Ammon's horn (tissue), 1 donor: Measurements from ENCODE around the gene DNASE2.
"Not testable (repeated sequence)": the region's sequence is repeated elsewhere in the genome, so short reads cannot be mapped to it uniquely, and the experiment has no call there.

Source experiments
- DNase-seq: peaks from one replicate; pipeline ENCODE4 v3.0.0-alpha.2; 2016; ENCODE audit warnings: low spot score

Gene DNASE2

GRCh38 chr19:12864721-12865715 lies 16.2 kb downstream of the DNASE2 start:
- DNase-seq = no peak

DNA sequence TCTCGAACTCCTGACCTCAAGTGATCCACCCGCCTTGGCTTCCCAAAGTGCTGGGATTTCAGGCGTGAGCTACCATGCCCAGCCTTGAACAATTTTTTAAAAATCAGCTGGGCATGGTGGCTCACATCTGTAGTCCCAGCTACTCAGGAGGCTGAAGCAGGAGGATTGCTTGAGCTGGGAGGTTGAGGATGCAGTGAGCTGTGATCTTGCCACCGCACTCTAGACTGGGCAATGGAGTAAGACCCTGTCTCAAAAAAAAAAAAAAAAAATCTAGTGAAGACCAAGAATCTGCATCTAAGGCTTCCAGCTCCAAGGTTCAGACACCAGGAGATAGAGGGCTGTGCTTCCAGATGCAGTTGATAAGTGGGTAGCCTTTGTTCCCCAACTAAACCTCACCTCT lies 17.1 kb downstream of the DNASE2 start:
- no peak for DNase-seq

GRCh38 chr19:12859546-12859945 lies 21.7 kb downstream of the DNASE2 start:
- DNase-seq = no peak

- no peak for DNase-seq
Measured at GRCh38 chr19:12858041-12858928, 23.0 kb downstream of the DNASE2 start.

GRCh38 chr19:12856653-12857052 lies 24.6 kb downstream of the DNASE2 start:
- DNase-seq = no peak

GRCh38 chr19:12847159-12848139 lies 33.8 kb downstream of the DNASE2 start:
- DNase-seq = peak; percentile 80

DNA sequence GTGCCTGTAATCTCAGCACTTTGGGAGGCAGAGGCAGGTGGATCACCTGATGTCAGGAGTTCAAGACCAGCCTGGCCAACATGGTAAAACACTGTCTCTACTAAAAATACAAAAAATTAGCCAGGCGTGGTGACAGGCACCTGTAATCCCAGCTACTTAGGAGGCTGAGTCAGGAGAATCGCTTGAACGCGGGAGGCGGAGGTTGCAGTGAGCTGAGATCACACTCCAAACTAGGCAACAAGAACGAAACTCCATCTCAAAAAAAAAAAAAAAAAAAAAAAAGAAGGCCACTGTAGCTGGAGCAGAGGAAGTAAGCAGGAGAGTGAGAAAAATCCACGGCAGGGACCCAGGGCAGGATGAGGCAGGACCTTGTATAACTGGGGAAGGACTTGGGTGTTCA lies 34.6 kb downstream of the DNASE2 start:
- DNase-seq = not testable (repeated sequence)

DNA sequence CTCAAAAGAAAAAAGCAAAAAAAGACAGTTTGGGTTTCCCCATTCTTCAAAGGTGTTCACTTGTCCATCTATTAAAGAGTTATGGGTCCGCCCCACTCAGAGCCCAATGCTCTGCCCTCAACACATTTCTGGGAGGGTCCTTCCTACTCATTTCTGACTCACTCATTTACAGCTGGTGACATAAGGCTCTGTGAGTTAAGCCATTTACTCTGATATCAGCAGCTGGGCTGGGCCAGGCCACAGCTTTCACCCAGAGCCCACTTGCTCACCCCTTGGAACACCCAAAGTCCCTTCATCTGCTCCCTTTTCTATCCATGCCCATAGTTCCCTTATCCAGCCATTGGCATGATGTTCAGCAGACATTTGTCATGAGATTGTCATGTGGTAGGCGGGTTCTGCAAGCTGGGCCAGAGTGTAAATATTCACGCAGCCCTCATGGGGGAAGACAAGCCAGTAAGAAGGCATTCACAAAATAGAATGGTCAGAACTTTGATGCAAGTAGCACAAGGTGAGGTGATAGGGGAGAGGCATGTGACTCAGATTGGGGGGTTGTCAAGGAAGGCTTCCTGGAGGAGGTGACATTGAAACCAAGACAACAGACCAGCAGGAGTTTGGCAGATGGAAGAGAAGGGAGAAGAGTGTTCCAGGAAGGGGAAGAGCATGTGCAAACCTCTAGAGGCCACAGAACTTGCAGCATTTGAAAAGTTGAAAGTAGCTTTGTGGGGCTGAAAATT lies 37.1 kb downstream of the DNASE2 start:
- no peak for DNase-seq

GRCh38 chr19:12843328-12843727 lies 37.9 kb downstream of the DNASE2 start:
- no peak for DNase-seq

DNA sequence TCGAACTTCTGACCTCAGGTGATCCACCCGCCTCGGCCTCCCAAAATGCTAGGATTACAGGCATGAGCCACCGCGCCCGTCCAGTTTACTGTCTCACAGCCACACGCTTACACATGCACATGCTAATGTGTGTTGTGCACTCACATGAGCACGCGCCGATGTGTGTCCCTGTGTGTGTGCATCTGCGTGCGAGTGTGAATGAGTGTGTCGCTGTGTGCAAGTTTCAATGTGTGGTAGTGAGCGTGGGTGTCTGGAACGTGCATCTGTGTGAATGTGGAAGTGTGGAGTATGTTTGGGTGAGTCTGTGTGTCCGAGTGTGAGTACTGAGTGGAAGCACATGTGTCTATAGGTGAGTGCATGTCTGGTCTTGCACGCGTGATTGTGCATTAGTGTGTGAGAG lies 38.7 kb downstream of the DNASE2 start:
- no peak for DNase-seq

- no peak for DNase-seq
Measured at GRCh38 chr19:12841094-12841493, 40.2 kb downstream of the DNASE2 start.

- DNase-seq = no peak
Measured at GRCh38 chr19:12840091-12841079, 40.9 kb downstream of the DNASE2 start.

DNA sequence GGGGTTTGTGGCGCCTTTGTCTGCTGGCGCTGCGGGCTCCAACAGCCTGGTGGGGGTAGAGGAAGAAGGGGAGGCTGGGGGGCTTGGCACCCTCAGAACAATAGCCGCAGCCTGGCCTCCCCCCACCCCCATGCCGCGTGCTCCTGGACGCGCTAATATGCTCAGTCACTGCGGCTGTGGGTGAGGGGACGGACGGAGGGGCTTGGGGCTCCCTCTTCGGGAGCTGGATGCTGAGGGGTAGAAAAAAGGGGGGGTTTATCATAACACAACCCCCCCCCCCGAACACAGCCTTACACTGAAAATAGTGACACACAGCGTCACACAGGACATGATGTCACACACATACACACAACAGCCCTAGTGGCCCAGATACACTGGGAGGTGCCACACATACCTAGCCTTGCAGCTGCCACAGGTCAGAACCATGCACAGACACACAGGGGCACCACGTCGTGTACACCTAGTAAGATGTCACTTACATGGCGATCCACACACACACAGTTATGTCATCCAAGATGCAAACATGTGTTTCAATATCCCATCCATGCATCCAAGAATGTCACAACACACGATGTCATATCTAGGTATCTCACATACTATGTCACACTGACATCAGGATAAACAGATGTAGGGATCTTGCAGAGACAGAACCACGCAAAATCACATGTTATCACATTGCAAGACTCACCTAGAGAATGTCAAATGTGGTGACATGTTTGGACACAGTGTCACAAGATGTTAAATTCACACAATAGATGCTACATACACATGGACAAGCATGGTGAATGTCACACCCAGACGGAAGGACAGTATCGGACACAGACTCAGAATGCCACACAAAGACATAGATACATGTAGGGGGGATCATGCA lies 42.1 kb downstream of the DNASE2 start:
- no peak for DNase-seq

DNA sequence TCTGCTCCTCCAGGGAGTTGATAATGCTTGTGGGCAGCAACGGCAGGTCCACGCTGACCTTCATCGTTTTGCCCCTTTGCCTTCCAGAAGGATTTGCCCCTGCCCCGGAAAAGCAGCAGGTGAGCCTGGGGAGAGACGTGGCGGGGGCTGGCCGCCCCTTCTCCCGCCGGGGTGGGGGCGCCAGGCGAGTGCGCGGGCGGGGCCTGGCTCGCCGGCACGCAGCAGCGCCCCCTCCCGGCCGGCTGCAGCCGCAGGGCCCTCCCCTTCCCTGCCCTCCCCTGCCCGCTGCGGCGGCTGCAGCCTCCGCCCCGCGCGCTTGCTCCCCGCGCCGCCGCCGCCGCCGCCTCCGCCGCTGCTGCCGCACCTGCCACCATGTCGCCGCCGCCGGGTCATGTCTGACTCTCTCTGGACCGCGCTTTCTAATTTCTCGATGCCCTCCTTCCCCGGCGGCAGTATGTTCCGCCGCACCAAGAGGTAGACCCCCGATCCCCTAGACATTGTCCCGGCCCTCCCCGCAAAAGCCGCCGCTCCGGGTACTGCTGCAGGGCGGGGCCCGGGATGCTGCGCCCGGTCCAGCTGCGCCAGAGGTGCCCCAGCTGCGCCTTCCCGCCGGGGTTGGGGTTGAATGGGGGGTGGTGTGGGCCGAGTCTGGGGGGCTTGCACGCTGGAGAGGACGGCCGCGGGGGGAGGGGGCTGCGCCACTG lies 42.9 kb downstream of the DNASE2 start, which contains the start of gene MAST1:
MAST1 (plus strand) TSS at position 334 of the 704 bp plus-strand sequence; CDS start at position 392, 58 bp downstream.
- peak; percentile 70 for DNase-seq

- no peak for DNase-seq
Measured at GRCh38 chr19:12837225-12837624, 44.0 kb downstream of the DNASE2 start.

GRCh38 chr19:12836529-12836863 lies 44.8 kb downstream of the DNASE2 start:
- no peak for DNase-seq

GRCh38 chr19:12834976-12835757 lies 46.1 kb downstream of the DNASE2 start:
- DNase-seq = no peak
